ENCODE measurements around the gene ANKH.

The ANKH gene

GRCh38 chr5:14914193-14914592 is 42.6 kb upstream of the ANKH start:
- TF ChIP-seq REST (IDR thresholded peaks at IDR 0.05; ENCODE audit: low read depth) (no peak), NFIC (IDR thresholded peaks at IDR 0.05) (no peak), EP300 (IDR thresholded peaks at IDR 0.05; ENCODE audit: borderline replicate concordance) (no peak), MAX (IDR thresholded peaks at IDR 0.05) (no peak), FOXM1 (IDR thresholded peaks at IDR 0.05; ENCODE audit: borderline replicate concordance, low read depth) (no peak), EGR1 (IDR thresholded peaks at IDR 0.05) (no peak), YY1 (IDR thresholded peaks at IDR 0.05; ENCODE audit: low read depth) (no peak), RAD21 (IDR thresholded peaks at IDR 0.05; ENCODE audit: low read depth) (no peak), CEBPB (IDR thresholded peaks at IDR 0.05) (no peak), CREB1 (IDR thresholded peaks at IDR 0.05; ENCODE audit: low read depth) (no peak), TCF12 (IDR thresholded peaks at IDR 0.05; ENCODE audit: low read depth) (no peak), TAF1 (IDR thresholded peaks at IDR 0.05; ENCODE audit: low read depth) (no peak)

- TF ChIP-seq ZBTB7A (IDR thresholded peaks at IDR 0.05; ENCODE audit: low read depth) (no peak), CREB1 (IDR thresholded peaks at IDR 0.05; ENCODE audit: low read depth) (no peak), USF1 (IDR thresholded peaks at IDR 0.05) (no peak), RAD21 (IDR thresholded peaks at IDR 0.05; ENCODE audit: low read depth) (no peak), EP300 (IDR thresholded peaks at IDR 0.05; ENCODE audit: borderline replicate concordance) (no peak), FOXM1 (IDR thresholded peaks at IDR 0.05; ENCODE audit: borderline replicate concordance, low read depth) (no peak), CEBPB (IDR thresholded peaks at IDR 0.05) (no peak)
Observed at GRCh38 chr5:14913096-14913495, 41.5 kb upstream of the ANKH start.

GRCh38 chr5:14912206-14912605 is 40.6 kb upstream of the ANKH start:
- TF ChIP-seq CREB1 (IDR thresholded peaks at IDR 0.05; ENCODE audit: low read depth), result no peak
- TF ChIP-seq EP300 (IDR thresholded peaks at IDR 0.05; ENCODE audit: borderline replicate concordance), result no peak
- no peak for TF ChIP-seq NFIC (IDR thresholded peaks at IDR 0.05)
- no peak for TF ChIP-seq REST (IDR thresholded peaks at IDR 0.05; ENCODE audit: low read depth)
- no peak for TF ChIP-seq MAX (IDR thresholded peaks at IDR 0.05)
- no peak for TF ChIP-seq TAF1 (IDR thresholded peaks at IDR 0.05; ENCODE audit: low read depth)
- TF ChIP-seq TEAD4 (IDR thresholded peaks at IDR 0.05), result no peak
- no peak for TF ChIP-seq USF1 (IDR thresholded peaks at IDR 0.05)
- no peak for TF ChIP-seq RAD21 (IDR thresholded peaks at IDR 0.05; ENCODE audit: low read depth)
- no peak for TF ChIP-seq YY1 (IDR thresholded peaks at IDR 0.05; ENCODE audit: low read depth)
- no peak for TF ChIP-seq ZBTB7A (IDR thresholded peaks at IDR 0.05; ENCODE audit: low read depth)
- TF ChIP-seq CEBPB (IDR thresholded peaks at IDR 0.05), result no peak
- no peak for TF ChIP-seq EGR1 (IDR thresholded peaks at IDR 0.05)

- no peak for TF ChIP-seq RAD21 (IDR thresholded peaks at IDR 0.05; ENCODE audit: low read depth)
- TF ChIP-seq ZBTB7A (IDR thresholded peaks at IDR 0.05; ENCODE audit: low read depth), result no peak
- TF ChIP-seq USF1 (IDR thresholded peaks at IDR 0.05), result no peak
- TF ChIP-seq REST (IDR thresholded peaks at IDR 0.05; ENCODE audit: low read depth), result no peak
- no peak for TF ChIP-seq TCF12 (IDR thresholded peaks at IDR 0.05; ENCODE audit: low read depth)
- no peak for TF ChIP-seq FOXM1 (IDR thresholded peaks at IDR 0.05; ENCODE audit: borderline replicate concordance, low read depth)
- no peak for TF ChIP-seq MAX (IDR thresholded peaks at IDR 0.05)
- TF ChIP-seq CREB1 (IDR thresholded peaks at IDR 0.05; ENCODE audit: low read depth), result no peak
Observed at GRCh38 chr5:14909369-14909768, 37.8 kb upstream of the ANKH start.

All from Ishikawa (cell line).